ENCODE measurements around the gene TENT5C. TPM values are rescaled to one million over a fixed set of nuclear protein-coding genes. Genes with fewer than 3 reads are reported as not detected.

Gene TENT5C
- total and polyA plus RNA-seq, 10 of the 15 experiments (the other 5 are each of a cell fraction or from before 2014, with no cell fraction given): 0.19 to 2.4 (median 0.78) TPM

GRCh38 chr1:117583247-117583646 lies 22.6 kb upstream of the TENT5C start:
- CTCF ChIA-PET: no interaction called here
- in situ Hi-C loops (cut with MboI): no loop called here

More at GRCh38 chr1:117583247-117583646, 22.6 kb upstream of the TENT5C start:
- Histone ChIP-seq H3K9ac (ENCODE audit: control insufficient read depth, insufficient read depth, low read length) (no peak overlapping the region), H3K4me3 (no peak overlapping the region), H2AFZ (ENCODE audit: control insufficient read depth, low read depth, low read length) (no peak overlapping the region), H4K20me1 (ENCODE audit: control insufficient read depth, insufficient read depth) (0 out of 2 replicates have a peak, but pooled peaks cover 3% of the 10 kb centered on the region), H3K27ac (ENCODE audit: control insufficient read depth, insufficient read depth) (no peak overlapping the region), H3K27me3 (replicated peaks in 1 of 2; ENCODE audit: control insufficient read depth in 2 of 2, insufficient read depth in 2 of 2, low read length in 1 of 2) (peaks cover 0 to 2% of the 10 kb centered on the region in 2 experiments; a peak in 2 of 4 replicates), H3K9me3 (replicated peaks; ENCODE audit: control insufficient read depth, insufficient read depth, low read length) (no peaks in the 10 kb centered on the region), H3K36me3 (ENCODE audit: control insufficient read depth in 2 of 2, insufficient read depth in 2 of 2, low read length in 1 of 2) (no peaks in the 10 kb centered on the region), H3K4me2 (ENCODE audit: control insufficient read depth, insufficient read depth) (no peak overlapping the region), H3K4me1 (ENCODE audit: control insufficient read depth, insufficient read depth, low read length) (no peaks in the 10 kb centered on the region), H3K79me2 (ENCODE audit: control insufficient read depth, insufficient read depth, low read length) (no peaks in the 10 kb centered on the region)
- no peak for FAIRE-seq
- ChIA-PET SMC1A (ENCODE audit: uncharacterized antibody, unreplicated experiment) (no interaction called here), RAD21 (ENCODE audit: unreplicated experiment) (no interaction called here), POLR2A (no interaction called here)
- no peak for TF ChIP-seq CUX1 (IDR thresholded peaks at IDR 0.05; ENCODE audit: insufficient replicate concordance, low read depth, low read length)
- no peak for TF ChIP-seq CHD4 (IDR thresholded peaks at IDR 0.05)
- TF ChIP-seq, protein P1, sequence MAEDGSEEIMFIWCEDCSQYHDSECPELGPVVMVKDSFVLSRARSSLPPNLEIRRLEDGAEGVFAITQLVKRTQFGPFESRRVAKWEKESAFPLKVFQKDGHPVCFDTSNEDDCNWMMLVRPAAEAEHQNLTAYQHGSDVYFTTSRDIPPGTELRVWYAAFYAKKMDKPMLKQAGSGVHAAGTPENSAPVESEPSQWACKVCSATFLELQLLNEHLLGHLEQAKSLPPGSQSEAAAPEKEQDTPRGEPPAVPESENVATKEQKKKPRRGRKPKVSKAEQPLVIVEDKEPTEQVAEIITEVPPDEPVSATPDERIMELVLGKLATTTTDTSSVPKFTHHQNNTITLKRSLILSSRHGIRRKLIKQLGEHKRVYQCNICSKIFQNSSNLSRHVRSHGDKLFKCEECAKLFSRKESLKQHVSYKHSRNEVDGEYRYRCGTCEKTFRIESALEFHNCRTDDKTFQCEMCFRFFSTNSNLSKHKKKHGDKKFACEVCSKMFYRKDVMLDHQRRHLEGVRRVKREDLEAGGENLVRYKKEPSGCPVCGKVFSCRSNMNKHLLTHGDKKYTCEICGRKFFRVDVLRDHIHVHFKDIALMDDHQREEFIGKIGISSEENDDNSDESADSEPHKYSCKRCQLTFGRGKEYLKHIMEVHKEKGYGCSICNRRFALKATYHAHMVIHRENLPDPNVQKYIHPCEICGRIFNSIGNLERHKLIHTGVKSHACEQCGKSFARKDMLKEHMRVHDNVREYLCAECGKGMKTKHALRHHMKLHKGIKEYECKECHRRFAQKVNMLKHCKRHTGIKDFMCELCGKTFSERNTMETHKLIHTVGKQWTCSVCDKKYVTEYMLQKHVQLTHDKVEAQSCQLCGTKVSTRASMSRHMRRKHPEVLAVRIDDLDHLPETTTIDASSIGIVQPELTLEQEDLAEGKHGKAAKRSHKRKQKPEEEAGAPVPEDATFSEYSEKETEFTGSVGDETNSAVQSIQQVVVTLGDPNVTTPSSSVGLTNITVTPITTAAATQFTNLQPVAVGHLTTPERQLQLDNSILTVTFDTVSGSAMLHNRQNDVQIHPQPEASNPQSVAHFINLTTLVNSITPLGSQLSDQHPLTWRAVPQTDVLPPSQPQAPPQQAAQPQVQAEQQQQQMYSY (CRISPR knock-in tag; IDR thresholded peaks at IDR 0.05): no peak
- TF ChIP-seq JUND (IDR thresholded peaks at IDR 0.05; ENCODE audit: low read depth, low read length): no peak
- no peak for TF ChIP-seq MTA3 (IDR thresholded peaks at IDR 0.05; ENCODE audit: borderline replicate concordance, low read length)
- TF ChIP-seq, protein P2, sequence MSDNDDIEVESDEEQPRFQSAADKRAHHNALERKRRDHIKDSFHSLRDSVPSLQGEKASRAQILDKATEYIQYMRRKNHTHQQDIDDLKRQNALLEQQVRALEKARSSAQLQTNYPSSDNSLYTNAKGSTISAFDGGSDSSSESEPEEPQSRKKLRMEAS (IDR thresholded peaks at IDR 0.05; ENCODE audit: low read depth, low read length): no peak
- TF ChIP-seq MTA2 (IDR thresholded peaks at IDR 0.05; ENCODE audit: low read depth): no peak
- TF ChIP-seq PML (IDR thresholded peaks at IDR 0.05; ENCODE audit: low read length): no peak
- intact Hi-C loops (cut with micrococcal nuclease; ENCODE audit: unreplicated experiment): no loop called here
- BruUV-seq (replicated peaks): no TSS peak
- 50% methylated on average over 6 of the region's 6 CpGs for WGBS (ENCODE audit: insufficient coverage, insufficient replicate concordance, low lambda C conversion rate, missing lambda C conversion rate)
- no peak for ATAC-seq
- DNase-seq (ENCODE audit: low read depth, low spot score): no peak

All from GM12878 (cell line).